IMR-90 (cell line): ENCODE data around the gene RORC. TPM values are rescaled to one million over a fixed set of nuclear protein-coding genes. Genes with fewer than 3 reads are reported as not detected.

ENCODE experiments used
- ATAC-seq: fragments of 200-7000 bp; cut with Tn5 transposase; 2 replicates; pipeline ENCODE4 v1.9.1; 2020; ENCODE audit warnings: low read depth, mild to moderate bottlenecking, moderate library complexity
- BruUV-seq: library from RNA; stranded (reverse); fragments of 400-500 nt; replicated peaks from 2 replicates; lab custom pipeline; 2021; lab: Mats Ljungman, UMichigan
- CTCF ChIA-PET: fragments of 300-600 bp; formaldehyde crosslinking; extraction: SDS; loops from one replicate; lab custom pipeline; 2021; ENCODE audit warnings: antibody characterized with exemption; lab: Yijun Ruan, JAX
- POLR2A ChIA-PET: fragments of 300-600 bp; sonication (Branson Sonifier 250); formaldehyde crosslinking; loops from one replicate; lab custom pipeline; 2022; ENCODE audit warnings: antibody characterized with exemption; ENCODE audit not compliant: unreplicated experiment; lab: Charles Lee
- DNase-seq: peaks from one replicate; pipeline ENCODE4 v3.0.0; 2013
- H2AFZ ChIP-seq: replicated peaks from 2 replicates; pipeline ENCODE3; 2013; ENCODE audit warnings: low read length, mild to moderate bottlenecking; ENCODE audit not compliant: poor library complexity
- H2AK5ac ChIP-seq: 2 replicates; pipeline ENCODE4 v1.6.1; 2013; ENCODE audit warnings: low read depth, low read length, inconsistent platforms
- H2AK9ac ChIP-seq: replicated peaks from 2 replicates; pipeline ENCODE3; 2013; ENCODE audit warnings: mild to moderate bottlenecking, low read depth, low read length, moderate library complexity; ENCODE audit not compliant: poor library complexity
- H2BK120ac ChIP-seq: 2 replicates; pipeline ENCODE4 v1.6.1; 2013; ENCODE audit warnings: low read depth, low read length, inconsistent platforms
- H2BK15ac ChIP-seq: 3 replicates; pipeline ENCODE4 v1.6.1; 2013; ENCODE audit warnings: low read depth, low read length, inconsistent platforms
- H2BK20ac ChIP-seq: 2 replicates; pipeline ENCODE4 v1.6.1; 2013; ENCODE audit warnings: low read depth, mild to moderate bottlenecking, inconsistent platforms, low read length, moderate library complexity
- H2BK5ac ChIP-seq: 2 replicates; pipeline ENCODE4 v1.6.1; 2013; ENCODE audit warnings: mild to moderate bottlenecking, low read depth, low read length, inconsistent platforms; ENCODE audit not compliant: poor library complexity, severe bottlenecking
- H3K14ac ChIP-seq: replicated peaks from 2 replicates; pipeline ENCODE4 v1.6.1; 2013; ENCODE audit warnings: low read depth, low read length, inconsistent platforms
- H3K18ac ChIP-seq: 2 replicates; pipeline ENCODE4 v1.6.1; 2013; ENCODE audit warnings: low read depth, low read length, control low read depth
- H3K23ac ChIP-seq: 2 replicates; pipeline ENCODE4 v1.6.1; 2013; ENCODE audit warnings: low read depth, low read length, inconsistent platforms
- H3K27ac ChIP-seq: 2 replicates; pipeline ENCODE4 v1.5.1; 2013; ENCODE audit warnings: mild to moderate bottlenecking, control low read depth, low read length; ENCODE audit not compliant: insufficient read depth
- H3K27me3 ChIP-seq: 2 replicates; pipeline ENCODE4 v1.6.1; 2013; ENCODE audit warnings: low read length; ENCODE audit not compliant: control insufficient read depth, insufficient read depth
- H3K36me3 ChIP-seq: 2 replicates; pipeline ENCODE4 v1.6.1; 2013; ENCODE audit warnings: low read length, mixed read lengths; ENCODE audit not compliant: control insufficient read depth, insufficient read depth
- H3K4ac ChIP-seq: 2 replicates; pipeline ENCODE4 v1.6.1; 2013; ENCODE audit warnings: low read depth, low read length, inconsistent platforms
- H3K4me1 ChIP-seq: 2 replicates; pipeline ENCODE4 v1.6.1; 2013; ENCODE audit warnings: low read length, mixed read lengths; ENCODE audit not compliant: control insufficient read depth, insufficient read depth
- H3K4me2 ChIP-seq: 2 replicates; pipeline ENCODE4 v1.6.1; 2013; ENCODE audit warnings: low read depth, mild to moderate bottlenecking, control low read depth, low read length, moderate library complexity
- H3K4me3 ChIP-seq: 2 replicates; pipeline ENCODE4 v1.5.1; 2013; ENCODE audit warnings: low read depth, mild to moderate bottlenecking, control low read depth, low read length, moderate library complexity; ENCODE audit not compliant: insufficient read depth
- H3K56ac ChIP-seq: 2 replicates; pipeline ENCODE4 v1.6.1; 2013; ENCODE audit warnings: low read length, inconsistent platforms; ENCODE audit not compliant: insufficient read depth; ENCODE audit errors: extremely low read depth
- H3K79me1 ChIP-seq, 2 experiments: 2 replicates each; pipeline ENCODE4 v1.6.1; 2013; ENCODE audit warnings: low read length in 2 of 2, inconsistent platforms in 1 of 2, low read depth in 1 of 2
- H3K9ac ChIP-seq: 2 replicates; pipeline ENCODE4 v1.6.1; 2013; ENCODE audit warnings: low read depth, low read length, control low read depth
- H3K9me1 ChIP-seq: 2 replicates; pipeline ENCODE4 v1.6.1; 2013; ENCODE audit warnings: low read length, inconsistent platforms; ENCODE audit not compliant: insufficient read depth
- H3K9me3 ChIP-seq: 2 replicates; pipeline ENCODE4 v1.6.1; 2013; ENCODE audit warnings: low read length; ENCODE audit not compliant: control insufficient read depth, insufficient read depth
- H4K20me1 ChIP-seq: 2 replicates; pipeline ENCODE4 v1.6.1; 2013; ENCODE audit warnings: low read length, inconsistent platforms; ENCODE audit not compliant: insufficient read depth
- H4K5ac ChIP-seq: 2 replicates; pipeline ENCODE4 v1.6.1; 2013; ENCODE audit warnings: mild to moderate bottlenecking, low read depth, low read length, control low read depth
- H4K8ac ChIP-seq, 2 experiments: 2 replicates each; pipeline ENCODE4 v1.6.1; 2013; ENCODE audit warnings: low read depth in 2 of 2, low read length in 2 of 2, control low read depth in 1 of 2, inconsistent platforms in 1 of 2
- H4K91ac ChIP-seq: 2 replicates; pipeline ENCODE4 v1.6.1; 2013; ENCODE audit warnings: low read depth, low read length, inconsistent platforms; ENCODE audit not compliant: insufficient read depth
- BHLHE40 ChIP-seq: fragments of 150-350 bp; IDR thresholded peaks from 2 replicates; pipeline ENCODE4 v1.6.1; 2016; ENCODE audit warnings: mild to moderate bottlenecking, low read depth, low read length
- CEBPB ChIP-seq: IDR thresholded peaks from 2 replicates; pipeline ENCODE4 v1.6.1; 2012; ENCODE audit warnings: low read depth, low read length, improper control_type of control experiment
- CHD1 ChIP-seq: IDR thresholded peaks from 2 replicates; pipeline ENCODE4 v1.6.1; 2012; ENCODE audit warnings: low read depth, low read length, improper control_type of control experiment
- CTCF ChIP-seq: conservative IDR thresholded peaks from 2 replicates; pipeline ENCODE4 v1.5.1; 2012; ENCODE audit warnings: mild to moderate bottlenecking, low read depth, low read length, improper control_type of control experiment
- ELK1 ChIP-seq: fragments of 150-350 bp; IDR thresholded peaks from 2 replicates; pipeline ENCODE4 v1.6.1; 2016; ENCODE audit warnings: low read depth, mild to moderate bottlenecking, low read length, moderate library complexity, borderline replicate concordance
- FOS ChIP-seq: fragments of 150-350 bp; IDR thresholded peaks from 2 replicates; pipeline ENCODE4 v1.6.1; 2016; ENCODE audit warnings: low read depth, low read length
- MAFK ChIP-seq: IDR thresholded peaks from 2 replicates; pipeline ENCODE4 v1.6.1; 2012; ENCODE audit warnings: low read depth, low read length, improper control_type of control experiment
- MAZ ChIP-seq: IDR thresholded peaks from 2 replicates; pipeline ENCODE4 v1.6.1; 2012; ENCODE audit warnings: low read depth, mild to moderate bottlenecking, low read length, improper control_type of control experiment, moderate library complexity, borderline replicate concordance
- MXI1 ChIP-seq: IDR thresholded peaks from 2 replicates; pipeline ENCODE4 v1.6.1; 2012; ENCODE audit warnings: low read depth, mild to moderate bottlenecking, low read length, moderate library complexity, borderline replicate concordance
- NFE2L2 ChIP-seq: fragments of 150-350 bp; IDR thresholded peaks from 2 replicates; pipeline ENCODE4 v1.6.1; 2016; ENCODE audit warnings: low read depth, mild to moderate bottlenecking, low read length
- POLR2A ChIP-seq: IDR thresholded peaks from 2 replicates; pipeline ENCODE4 v1.6.1; 2012; ENCODE audit warnings: mild to moderate bottlenecking, low read depth, low read length
- RAD21 ChIP-seq: IDR thresholded peaks from 2 replicates; pipeline ENCODE4 v1.6.1; 2012; ENCODE audit warnings: low read length, improper control_type of control experiment
- RCOR1 ChIP-seq: IDR thresholded peaks from 2 replicates; pipeline ENCODE4 v1.6.1; 2012; ENCODE audit warnings: mild to moderate bottlenecking, low read length, improper control_type of control experiment; ENCODE audit not compliant: insufficient replicate concordance
- RFX5 ChIP-seq: IDR thresholded peaks from 2 replicates; pipeline ENCODE4 v1.8.0; 2012; ENCODE audit warnings: low read depth, mild to moderate bottlenecking, low read length, moderate library complexity
- SMC3 ChIP-seq: fragments of 150-350 bp; IDR thresholded peaks from 2 replicates; pipeline ENCODE4 v1.6.1; 2016; ENCODE audit warnings: low read depth, mild to moderate bottlenecking, antibody characterized with exemption, low read length, moderate library complexity
- USF2 ChIP-seq: fragments of 150-350 bp; IDR thresholded peaks from 2 replicates; pipeline ENCODE4 v1.6.1; 2017; ENCODE audit warnings: mild to moderate bottlenecking, antibody characterized with exemption, low read length, low read depth
- WGBS, 2 experiments: methylation state at CpG; one replicate each; pipeline versions ENCODE4 v1.1.5 to v1.1.7; 2013; ENCODE audit warnings: missing lambda C conversion rate in 2 of 2; ENCODE audit not compliant: insufficient read length in 1 of 2; ENCODE audit errors: extremely low coverage in 2 of 2; 5-methylcytosine and 5-hydroxymethylcytosine counted together
- dilution Hi-C: fragments of 300-500 bp; cut with HindIII; formaldehyde crosslinking; loops from one replicate; pipeline ENCODE4 v1.14.3; 2018; ENCODE audit warnings: low sequenced_read_pairs; ENCODE audit not compliant: unreplicated experiment
- in situ Hi-C: fragments of 300-500 bp; cut with MboI; formaldehyde crosslinking; loops from 3 replicates; pipeline ENCODE4 v1.14.3; 2019; ENCODE audit warnings: low sequenced_read_pairs, inconsistent platforms, mixed read lengths
- intact Hi-C: fragments of 100-400 bp; cut with micrococcal nuclease; formaldehyde crosslinking; loops from 2 replicates; pipeline ENCODE4 v1.10.0; 2022
- polyA plus RNA-seq, 3 experiments: library from polyadenylated mRNA; depleted of rRNA; stranded (reverse); fragments of >200 nt; gene quantifications; 2 replicates each; pipeline ENCODE4 v1.2.3, GENCODE V29; 2012; ENCODE audit warnings: low replicate concordance in 1 of 3
- total RNA-seq: library from RNA; depleted of rRNA; stranded (reverse); fragments of >200 nt; gene quantifications from 2 replicates; pipeline ENCODE4 v1.2.3, GENCODE V29; 2012

Gene RORC
- total and polyA plus RNA-seq, 2 of the 4 experiments (the other 2 are of a cell fraction), result not detected

GRCh38 chr1:151860504-151861187, 29.0 kb upstream of the RORC start:
- no peaks in the 10 kb centered on the region for H3K79me1 ChIP-seq
- H3K9me1 ChIP-seq, result peaks cover 4% of the 10 kb centered on the region; the same call in 1 of the 2 replicates
- in situ Hi-C loops (no loop called here), dilution Hi-C loops (no loop called here), intact Hi-C loops (no loop called here)
- TF ChIP-seq RCOR1, result no peak
- TF ChIP-seq FOS, result no peak
- no peak for TF ChIP-seq MAZ
- no peak for TF ChIP-seq RFX5
- no peak for TF ChIP-seq CEBPB
- TF ChIP-seq POLR2A, result no peak
- TF ChIP-seq USF2, result no peak
- no peak for TF ChIP-seq MAFK
- TF ChIP-seq BHLHE40, result no peak
- TF ChIP-seq SMC3, result no peak
- no peak for TF ChIP-seq CTCF
- no peak for TF ChIP-seq CHD1
- no peak for TF ChIP-seq NFE2L2
- no peak for TF ChIP-seq MXI1
- no peak for TF ChIP-seq RAD21
- TF ChIP-seq ELK1, result no peak
- CTCF ChIA-PET, result no interaction called here
- no peak overlapping the region for H4K5ac ChIP-seq
- H2BK15ac ChIP-seq, result no peak overlapping the region
- peak overlapping the region; percentile 32 for H2AFZ ChIP-seq
- no peak for ATAC-seq
- peaks cover 26% of the 10 kb centered on the region for H3K27me3 ChIP-seq
- no peak overlapping the region for H3K9ac ChIP-seq
- peaks cover 1% of the 10 kb centered on the region; the same call in 1 of the 2 replicates for H3K4me1 ChIP-seq
- no peak overlapping the region for H3K4ac ChIP-seq
- no peak overlapping the region for H2BK20ac ChIP-seq
- WGBS, 2 experiments, result no CpG with 5 or more reads among the region's 7 CpGs
- H3K36me3 ChIP-seq, result no peaks in the 10 kb centered on the region
- no peak overlapping the region for H3K23ac ChIP-seq
- H3K56ac ChIP-seq, result no peak overlapping the region
- no peak overlapping the region for H2BK5ac ChIP-seq
- H4K91ac ChIP-seq, result no peak overlapping the region
- no peak overlapping the region for H3K18ac ChIP-seq
- no TSS peak for BruUV-seq
- H3K14ac ChIP-seq, result no peak overlapping the region
- no peak for DNase-seq
- no peaks in the 10 kb centered on the region for H3K9me3 ChIP-seq
- no peak overlapping the region for H3K27ac ChIP-seq
- POLR2A ChIA-PET, result no interaction called here
- no peak overlapping the region for H3K4me2 ChIP-seq
- H4K8ac ChIP-seq, result no peak overlapping the region
- no peak overlapping the region for H3K4me3 ChIP-seq
- no peak overlapping the region for H2AK5ac ChIP-seq
- H2BK120ac ChIP-seq, result no peak overlapping the region
- H4K20me1 ChIP-seq, result no peaks in the 10 kb centered on the region
- no peak overlapping the region for H2AK9ac ChIP-seq
